ENCODE measurements around the gene ADAMTS6.
"Not testable (repeated sequence)": the region's sequence is repeated elsewhere in the genome, so short reads cannot be mapped to it uniquely, and the experiment has no call there.

The ADAMTS6 gene

DNA sequence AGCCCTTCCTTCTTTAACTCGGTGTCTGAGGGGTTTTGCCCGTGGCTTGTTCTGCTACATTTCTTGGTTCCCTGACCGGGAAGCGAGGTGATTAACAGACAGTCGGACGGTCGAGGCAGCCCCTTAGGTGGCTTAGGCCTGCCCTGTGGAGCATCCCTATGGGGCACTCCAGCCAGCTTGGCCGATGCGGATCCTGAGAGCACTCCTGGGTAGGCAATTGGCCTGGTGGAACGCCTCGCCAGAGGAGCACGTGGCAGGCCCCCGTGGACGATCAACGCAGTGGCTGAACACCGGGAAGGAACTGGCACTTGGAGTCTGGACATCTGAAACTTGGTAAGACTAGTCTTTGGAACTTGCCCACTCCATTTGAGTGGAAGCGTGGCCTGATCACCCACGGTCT, 307.5 kb downstream of the ADAMTS6 start:
- CTCF ChIA-PET; H3K4me3 ChIP-seq (ENCODE audit: low read depth, low read length); H3K27ac ChIP-seq (ENCODE audit: extremely low read depth, low read depth, low read length); H3K4me1 ChIP-seq (ENCODE audit: control insufficient read depth, insufficient read depth, low read length); H3K9me3 ChIP-seq (ENCODE audit: control insufficient read depth, insufficient read depth, low read depth, low read length); POLR2A ChIA-PET; H3K36me3 ChIP-seq (ENCODE audit: control insufficient read depth in 2 of 2, insufficient read depth in 1 of 2, low read length in 2 of 2): not testable (repeated sequence)

DNA sequence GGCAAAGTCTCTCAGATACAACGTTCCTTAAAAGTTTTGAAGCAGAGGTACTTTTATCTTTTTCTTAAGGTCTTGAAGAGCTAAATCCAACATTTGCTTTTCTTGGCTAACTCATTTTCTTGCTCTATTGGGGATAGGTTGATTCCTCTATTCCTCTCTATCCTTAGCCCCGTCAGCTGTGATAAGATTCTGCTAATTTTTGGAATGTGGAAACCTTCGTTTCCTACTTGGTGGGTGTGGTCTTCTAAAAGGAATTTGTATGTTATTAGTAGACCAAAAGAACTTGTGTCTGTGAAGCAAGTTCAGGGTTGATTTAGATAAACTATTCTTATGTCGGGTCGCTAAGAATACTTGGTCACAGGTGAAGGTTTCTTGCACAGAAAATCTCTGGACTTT, 308.6 kb downstream of the ADAMTS6 start:
- no peaks in the 10 kb centered on the region for H3K36me3 ChIP-seq (ENCODE audit: control insufficient read depth in 2 of 2, insufficient read depth in 1 of 2, low read length in 2 of 2)
- no peak overlapping the region for H3K4me3 ChIP-seq (ENCODE audit: low read depth, low read length)
- POLR2A ChIA-PET = no interaction called here
- no peak for TF ChIP-seq ZNF610 (tag by site-specific recombination; IDR thresholded peaks at IDR 0.05; ENCODE audit: borderline replicate concordance)
- TF ChIP-seq, protein P1, sequence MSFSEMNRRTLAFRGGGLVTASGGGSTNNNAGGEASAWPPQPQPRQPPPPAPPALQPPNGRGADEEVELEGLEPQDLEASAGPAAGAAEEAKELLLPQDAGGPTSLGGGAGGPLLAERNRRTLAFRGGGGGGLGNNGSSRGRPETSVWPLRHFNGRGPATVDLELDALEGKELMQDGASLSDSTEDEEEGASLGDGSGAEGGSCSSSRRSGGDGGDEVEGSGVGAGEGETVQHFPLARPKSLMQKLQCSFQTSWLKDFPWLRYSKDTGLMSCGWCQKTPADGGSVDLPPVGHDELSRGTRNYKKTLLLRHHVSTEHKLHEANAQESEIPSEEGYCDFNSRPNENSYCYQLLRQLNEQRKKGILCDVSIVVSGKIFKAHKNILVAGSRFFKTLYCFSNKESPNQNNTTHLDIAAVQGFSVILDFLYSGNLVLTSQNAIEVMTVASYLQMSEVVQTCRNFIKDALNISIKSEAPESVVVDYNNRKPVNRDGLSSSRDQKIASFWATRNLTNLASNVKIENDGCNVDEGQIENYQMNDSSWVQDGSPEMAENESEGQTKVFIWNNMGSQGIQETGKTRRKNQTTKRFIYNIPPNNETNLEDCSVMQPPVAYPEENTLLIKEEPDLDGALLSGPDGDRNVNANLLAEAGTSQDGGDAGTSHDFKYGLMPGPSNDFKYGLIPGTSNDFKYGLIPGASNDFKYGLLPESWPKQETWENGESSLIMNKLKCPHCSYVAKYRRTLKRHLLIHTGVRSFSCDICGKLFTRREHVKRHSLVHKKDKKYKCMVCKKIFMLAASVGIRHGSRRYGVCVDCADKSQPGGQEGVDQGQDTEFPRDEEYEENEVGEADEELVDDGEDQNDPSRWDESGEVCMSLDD (tag by site-specific recombination; IDR thresholded peaks at IDR 0.05) = no peak
- TF ChIP-seq ZFP37 (tag by site-specific recombination; IDR thresholded peaks at IDR 0.05) = no peak
- TF ChIP-seq, protein P2, sequence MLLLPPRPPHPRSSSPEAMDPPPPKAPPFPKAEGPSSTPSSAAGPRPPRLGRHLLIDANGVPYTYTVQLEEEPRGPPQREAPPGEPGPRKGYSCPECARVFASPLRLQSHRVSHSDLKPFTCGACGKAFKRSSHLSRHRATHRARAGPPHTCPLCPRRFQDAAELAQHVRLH (tag by site-specific recombination; IDR thresholded peaks at IDR 0.05) = no peak
- no peak for TF ChIP-seq ZNF274 (IDR thresholded peaks at IDR 0.05; ENCODE audit: low read length)
- no peak for TF ChIP-seq ZNF274 (tag by site-specific recombination; IDR thresholded peaks at IDR 0.05; ENCODE audit: borderline replicate concordance)
- TF ChIP-seq, protein P3, sequence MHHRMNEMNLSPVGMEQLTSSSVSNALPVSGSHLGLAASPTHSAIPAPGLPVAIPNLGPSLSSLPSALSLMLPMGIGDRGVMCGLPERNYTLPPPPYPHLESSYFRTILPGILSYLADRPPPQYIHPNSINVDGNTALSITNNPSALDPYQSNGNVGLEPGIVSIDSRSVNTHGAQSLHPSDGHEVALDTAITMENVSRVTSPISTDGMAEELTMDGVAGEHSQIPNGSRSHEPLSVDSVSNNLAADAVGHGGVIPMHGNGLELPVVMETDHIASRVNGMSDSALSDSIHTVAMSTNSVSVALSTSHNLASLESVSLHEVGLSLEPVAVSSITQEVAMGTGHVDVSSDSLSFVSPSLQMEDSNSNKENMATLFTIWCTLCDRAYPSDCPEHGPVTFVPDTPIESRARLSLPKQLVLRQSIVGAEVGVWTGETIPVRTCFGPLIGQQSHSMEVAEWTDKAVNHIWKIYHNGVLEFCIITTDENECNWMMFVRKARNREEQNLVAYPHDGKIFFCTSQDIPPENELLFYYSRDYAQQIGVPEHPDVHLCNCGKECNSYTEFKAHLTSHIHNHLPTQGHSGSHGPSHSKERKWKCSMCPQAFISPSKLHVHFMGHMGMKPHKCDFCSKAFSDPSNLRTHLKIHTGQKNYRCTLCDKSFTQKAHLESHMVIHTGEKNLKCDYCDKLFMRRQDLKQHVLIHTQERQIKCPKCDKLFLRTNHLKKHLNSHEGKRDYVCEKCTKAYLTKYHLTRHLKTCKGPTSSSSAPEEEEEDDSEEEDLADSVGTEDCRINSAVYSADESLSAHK (tag by site-specific recombination; IDR thresholded peaks at IDR 0.05) = no peak
- TF ChIP-seq ZNF48 (tag by site-specific recombination; IDR thresholded peaks at IDR 0.05) = no peak
- no peak for TF ChIP-seq ZNF211 (tag by site-specific recombination; IDR thresholded peaks at IDR 0.05; ENCODE audit: low read depth)
- no peak for TF ChIP-seq IKZF3 (tag by site-specific recombination; IDR thresholded peaks at IDR 0.05)
- H3K9me3 ChIP-seq (ENCODE audit: control insufficient read depth, insufficient read depth, low read depth, low read length) = no peaks in the 10 kb centered on the region
- CTCF ChIA-PET = no interaction called here
- no peak overlapping the region for H3K27ac ChIP-seq (ENCODE audit: extremely low read depth, low read depth, low read length)
- no peaks in the 10 kb centered on the region for H3K4me1 ChIP-seq (ENCODE audit: control insufficient read depth, insufficient read depth, low read length)

DNA sequence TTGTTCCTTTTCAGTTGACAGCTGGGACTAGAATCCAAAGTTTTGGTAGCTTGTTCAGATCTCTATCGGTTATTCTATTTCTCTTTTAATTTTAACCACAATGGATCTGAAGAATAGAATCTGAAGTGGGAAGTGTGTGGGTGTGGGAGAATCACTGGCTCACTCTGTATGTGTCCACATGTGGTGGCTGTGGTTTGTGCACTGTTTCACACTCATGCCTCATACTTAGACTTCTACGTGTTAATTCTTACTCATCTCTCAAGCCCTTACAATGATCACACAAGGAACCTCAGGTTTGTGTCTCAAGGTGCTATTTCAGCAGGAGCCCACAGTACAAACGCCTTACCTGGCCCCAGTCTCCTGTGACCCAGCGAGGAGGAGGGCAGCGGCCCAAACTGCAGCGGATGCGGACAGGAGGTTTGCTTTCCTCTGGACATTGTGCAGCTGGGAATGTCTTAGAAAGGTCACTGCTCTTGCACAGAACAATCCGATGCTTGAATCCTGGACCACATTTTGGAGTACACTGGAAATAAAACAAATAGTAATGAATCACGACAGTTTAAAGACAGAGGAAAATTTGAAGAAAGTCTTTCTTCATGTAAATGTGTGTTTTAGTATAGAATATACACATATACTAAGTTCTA, 309.1 kb downstream of the ADAMTS6 start:
- H3K9me3 ChIP-seq (ENCODE audit: control insufficient read depth, insufficient read depth, low read depth, low read length) = no peaks in the 10 kb centered on the region
- no peaks in the 10 kb centered on the region for H3K36me3 ChIP-seq (ENCODE audit: control insufficient read depth in 2 of 2, insufficient read depth in 1 of 2, low read length in 2 of 2)
- ChIA-PET POLR2A (no interaction called here), CTCF (no interaction called here)
- no peak overlapping the region for H3K27ac ChIP-seq (ENCODE audit: extremely low read depth, low read depth, low read length)
- no peak overlapping the region for H3K4me3 ChIP-seq (ENCODE audit: low read depth, low read length)
- H3K4me1 ChIP-seq (ENCODE audit: control insufficient read depth, insufficient read depth, low read length) = no peaks in the 10 kb centered on the region
- no peak for TF ChIP-seq ZNF626 (tag by site-specific recombination; IDR thresholded peaks at IDR 0.05)
- no peak for TF ChIP-seq ZBTB1 (tag by site-specific recombination; IDR thresholded peaks at IDR 0.05)
- TF ChIP-seq, protein P4, sequence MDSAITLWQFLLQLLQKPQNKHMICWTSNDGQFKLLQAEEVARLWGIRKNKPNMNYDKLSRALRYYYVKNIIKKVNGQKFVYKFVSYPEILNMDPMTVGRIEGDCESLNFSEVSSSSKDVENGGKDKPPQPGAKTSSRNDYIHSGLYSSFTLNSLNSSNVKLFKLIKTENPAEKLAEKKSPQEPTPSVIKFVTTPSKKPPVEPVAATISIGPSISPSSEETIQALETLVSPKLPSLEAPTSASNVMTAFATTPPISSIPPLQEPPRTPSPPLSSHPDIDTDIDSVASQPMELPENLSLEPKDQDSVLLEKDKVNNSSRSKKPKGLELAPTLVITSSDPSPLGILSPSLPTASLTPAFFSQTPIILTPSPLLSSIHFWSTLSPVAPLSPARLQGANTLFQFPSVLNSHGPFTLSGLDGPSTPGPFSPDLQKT (IDR thresholded peaks at IDR 0.05; ENCODE audit: borderline replicate concordance, low read depth, low read length) = no peak
- TF ChIP-seq, protein P5, sequence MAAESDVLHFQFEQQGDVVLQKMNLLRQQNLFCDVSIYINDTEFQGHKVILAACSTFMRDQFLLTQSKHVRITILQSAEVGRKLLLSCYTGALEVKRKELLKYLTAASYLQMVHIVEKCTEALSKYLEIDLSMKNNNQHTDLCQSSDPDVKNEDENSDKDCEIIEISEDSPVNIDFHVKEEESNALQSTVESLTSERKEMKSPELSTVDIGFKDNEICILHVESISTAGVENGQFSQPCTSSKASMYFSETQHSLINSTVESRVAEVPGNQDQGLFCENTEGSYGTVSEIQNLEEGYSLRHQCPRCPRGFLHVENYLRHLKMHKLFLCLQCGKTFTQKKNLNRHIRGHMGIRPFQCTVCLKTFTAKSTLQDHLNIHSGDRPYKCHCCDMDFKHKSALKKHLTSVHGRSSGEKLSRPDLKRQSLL (tag by site-specific recombination; IDR thresholded peaks at IDR 0.05) = no peak
- TF ChIP-seq ZNF138 (tag by site-specific recombination; IDR thresholded peaks at IDR 0.05; ENCODE audit: borderline replicate concordance) = no peak
- TF ChIP-seq ZNF112 (tag by site-specific recombination; IDR thresholded peaks at IDR 0.05) = no peak
- no peak for TF ChIP-seq ZNF548 (tag by site-specific recombination; IDR thresholded peaks at IDR 0.05)
- no peak for TF ChIP-seq ZNF239 (tag by site-specific recombination; IDR thresholded peaks at IDR 0.05)
- TF ChIP-seq, protein P6, sequence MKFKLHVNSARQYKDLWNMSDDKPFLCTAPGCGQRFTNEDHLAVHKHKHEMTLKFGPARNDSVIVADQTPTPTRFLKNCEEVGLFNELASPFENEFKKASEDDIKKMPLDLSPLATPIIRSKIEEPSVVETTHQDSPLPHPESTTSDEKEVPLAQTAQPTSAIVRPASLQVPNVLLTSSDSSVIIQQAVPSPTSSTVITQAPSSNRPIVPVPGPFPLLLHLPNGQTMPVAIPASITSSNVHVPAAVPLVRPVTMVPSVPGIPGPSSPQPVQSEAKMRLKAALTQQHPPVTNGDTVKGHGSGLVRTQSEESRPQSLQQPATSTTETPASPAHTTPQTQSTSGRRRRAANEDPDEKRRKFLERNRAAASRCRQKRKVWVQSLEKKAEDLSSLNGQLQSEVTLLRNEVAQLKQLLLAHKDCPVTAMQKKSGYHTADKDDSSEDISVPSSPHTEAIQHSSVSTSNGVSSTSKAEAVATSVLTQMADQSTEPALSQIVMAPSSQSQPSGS (tag by site-specific recombination; IDR thresholded peaks at IDR 0.05; ENCODE audit: low read depth) = no peak
- TF ChIP-seq ZNF335 (tag by site-specific recombination; conservative IDR thresholded peaks at IDR 0.05) = no peak

All from HEK293 (cell line).